SK-N-SH treated with all-trans-retinoic acid at 6 μM for 48 hours (cell line): ENCODE data around the gene CDH4.

Source experiments
- BACH2 ChIP-seq: fragments of 250-450 bp; sonication (Bioruptor Pico); IDR thresholded peaks from 2 replicates; pipeline ENCODE4 v1.9.0; 2021; ENCODE audit warnings: mild to moderate bottlenecking, borderline replicate concordance
- CSRNP3 ChIP-seq: fragments of 250-450 bp; sonication (Bioruptor Pico); IDR thresholded peaks from 2 replicates; pipeline ENCODE4 v1.5.1; 2021; ENCODE audit warnings: mild to moderate bottlenecking, moderate library complexity
- ZFP30 ChIP-seq: fragments of 450-650 bp; formaldehyde crosslinking; IDR thresholded peaks from 2 replicates; pipeline ENCODE4 v1.5.0; 2022; ENCODE audit warnings: mild to moderate bottlenecking, moderate library complexity

GRCh38 chr20:61306937-61307475 is 54.9 kb downstream of the CDH4 start:
- TF ChIP-seq CSRNP3 (CRISPR knock-in tag) (no peak), ZFP30 (CRISPR knock-in tag) (no peak), BACH2 (CRISPR knock-in tag) (no peak)
